Stimulated activated CD4-positive, alpha-beta T cell treated with anti-CD3 and anti-CD28 coated beads, TNF-alpha, amount 100 ng/mL, for 24 hours (primary cell): ENCODE results near the gene TMEM123.

Experiments used
- DNase-seq, 3 experiments: peaks; one replicate each; pipeline ENCODE4 v3.0.0-alpha.2; 2020; ENCODE audit warnings: low read depth in 3 of 3

Gene TMEM123

GRCh38 chr11:102452461-102453301, at the start of gene TMEM123:
Gene TMEM123 (minus strand): TSS chr11:102452765. CDS start chr11:102452623, 142 bp downstream.
- DNase-seq, result peak; percentile 68 to 90 (median 76)

GRCh38 chr11:102500829-102501228, 48.3 kb upstream of the TMEM123 start:
- DNase-seq, result no peak

DNA sequence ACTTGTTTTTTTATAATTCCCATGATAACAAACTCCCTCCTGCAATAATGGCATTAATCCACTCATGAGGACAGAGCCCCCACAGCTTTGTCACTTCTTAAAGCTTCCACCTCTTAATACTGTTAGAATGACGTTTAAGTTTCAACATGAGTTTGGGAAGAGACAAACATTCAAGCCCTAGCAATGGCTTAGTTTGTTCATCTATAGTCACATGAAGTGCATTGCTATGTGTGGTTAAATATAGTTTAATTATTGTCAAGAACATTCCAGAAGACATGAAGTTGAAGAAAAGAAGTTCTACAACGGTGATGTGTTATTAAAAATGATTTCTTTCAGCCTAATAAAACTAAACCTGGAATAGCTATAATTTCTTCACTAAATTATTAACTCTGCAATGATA, 47.4 kb upstream of the TMEM123 start:
- DNase-seq, result no peak

DNA sequence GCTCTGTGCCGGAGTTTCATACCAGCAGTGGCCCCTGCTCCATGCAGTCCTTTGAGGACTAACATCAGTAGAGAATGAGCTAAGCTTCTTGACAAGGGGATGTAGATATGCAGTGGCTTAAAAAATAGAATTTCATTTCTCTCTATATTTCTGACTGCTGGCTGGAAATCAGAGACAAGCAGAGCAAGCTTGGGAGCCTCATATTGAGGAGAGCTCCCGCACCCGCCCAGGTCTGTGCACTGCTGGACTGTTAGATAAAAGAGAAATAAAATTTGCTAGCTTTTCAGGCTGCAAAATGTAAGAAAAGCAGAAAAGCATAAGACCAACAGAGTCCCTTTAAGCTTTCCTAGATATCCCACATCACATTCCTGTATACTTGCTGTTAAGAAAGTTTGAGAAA, 46.6 kb upstream of the TMEM123 start:
- DNase-seq, result no peak

- no peak for DNase-seq
Observed at GRCh38 chr11:102497061-102497460, 44.5 kb upstream of the TMEM123 start.

- peak in 1 of 3 experiments; percentile 28 for DNase-seq
Observed at GRCh38 chr11:102495161-102496042, 42.8 kb upstream of the TMEM123 start.

GRCh38 chr11:102494216-102494615, 41.7 kb upstream of the TMEM123 start:
- no peak for DNase-seq

DNA sequence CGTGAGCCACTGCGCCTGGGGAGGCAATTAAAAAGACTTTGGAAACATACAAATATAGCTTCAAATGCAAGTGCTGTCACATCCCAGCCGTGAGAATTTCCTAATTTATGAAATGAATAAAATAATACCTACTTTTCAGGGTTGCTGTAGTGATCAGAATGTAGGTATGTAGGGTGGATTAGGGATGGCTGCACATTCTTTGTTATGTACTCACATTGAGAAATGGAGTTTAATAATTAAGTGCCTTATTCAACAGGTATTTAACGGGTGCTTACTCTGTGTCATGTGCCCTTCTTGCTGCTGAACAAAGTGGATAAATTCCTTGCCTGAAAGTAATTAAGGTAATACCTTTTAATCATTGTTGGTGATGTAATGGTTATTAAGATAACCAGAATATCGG, 41.0 kb upstream of the TMEM123 start:
- DNase-seq, result no peak

GRCh38 chr11:102491969-102492368, 39.4 kb upstream of the TMEM123 start:
- no peak for DNase-seq

DNA sequence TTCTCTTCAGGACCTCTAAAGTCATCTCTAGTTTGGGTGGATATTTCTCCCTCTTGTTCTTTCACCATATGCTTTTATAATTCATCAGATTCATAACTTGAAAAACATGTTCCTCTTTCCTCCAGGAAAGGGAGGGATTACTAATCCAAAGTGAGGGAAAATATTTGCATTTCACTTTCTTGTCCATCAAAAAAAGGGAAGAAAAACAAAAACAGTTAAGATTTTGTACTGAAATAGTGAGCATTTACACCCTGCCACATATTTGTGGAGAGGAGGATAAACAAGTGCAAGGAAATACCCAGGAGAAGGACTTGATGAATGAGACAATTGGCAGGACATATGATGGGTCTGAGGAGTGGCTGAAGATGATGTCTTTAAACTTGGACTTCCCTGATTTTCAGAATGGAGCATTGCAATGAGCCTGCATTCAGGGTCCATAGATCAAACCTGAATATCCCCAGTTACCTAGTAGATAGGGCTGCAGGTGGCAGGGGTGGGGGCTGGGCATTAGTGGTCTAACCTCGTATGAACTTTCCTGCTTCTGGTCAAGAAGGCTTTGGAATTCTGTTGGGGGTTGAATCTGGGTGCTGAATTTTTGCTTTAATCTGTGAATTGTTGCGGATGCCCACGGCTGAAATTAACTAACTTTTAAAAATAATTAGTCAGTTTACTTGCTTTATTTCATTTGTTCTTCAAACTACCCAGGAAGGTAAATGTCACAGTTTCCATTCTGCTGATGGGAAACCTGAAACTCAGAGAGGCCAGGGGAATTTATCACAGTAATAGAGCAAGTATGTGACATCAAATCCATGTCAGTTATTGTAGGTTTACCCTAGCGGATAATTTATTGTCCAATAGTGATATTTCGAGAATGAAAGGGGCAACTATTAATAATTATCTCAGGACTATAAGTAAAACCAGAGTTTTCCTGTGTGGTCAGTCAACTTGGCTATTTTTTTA, 36.9 kb upstream of the TMEM123 start:
- DNase-seq, result no peak

GRCh38 chr11:102488208-102488607, 35.6 kb upstream of the TMEM123 start:
- DNase-seq, result no peak

DNA sequence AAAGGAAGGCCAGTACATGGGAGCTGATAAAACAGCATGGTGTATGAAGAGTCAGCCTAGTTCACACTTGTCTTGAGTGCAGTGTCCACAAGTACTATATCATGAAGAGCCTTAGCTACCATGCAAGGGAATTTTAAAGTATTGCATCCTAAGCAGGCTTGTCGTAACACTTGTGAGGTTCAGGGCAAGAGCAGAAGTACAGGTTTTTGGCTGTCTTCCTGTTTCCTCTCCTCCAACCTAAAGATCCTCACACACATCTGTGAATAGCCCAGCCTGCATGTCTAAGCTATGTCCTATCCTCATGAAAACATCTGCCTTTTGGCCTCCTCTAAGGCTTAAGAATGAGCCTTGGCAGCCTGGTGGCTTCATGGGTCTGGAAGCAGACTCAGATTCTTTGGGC, 34.6 kb upstream of the TMEM123 start:
- no peak for DNase-seq

DNA sequence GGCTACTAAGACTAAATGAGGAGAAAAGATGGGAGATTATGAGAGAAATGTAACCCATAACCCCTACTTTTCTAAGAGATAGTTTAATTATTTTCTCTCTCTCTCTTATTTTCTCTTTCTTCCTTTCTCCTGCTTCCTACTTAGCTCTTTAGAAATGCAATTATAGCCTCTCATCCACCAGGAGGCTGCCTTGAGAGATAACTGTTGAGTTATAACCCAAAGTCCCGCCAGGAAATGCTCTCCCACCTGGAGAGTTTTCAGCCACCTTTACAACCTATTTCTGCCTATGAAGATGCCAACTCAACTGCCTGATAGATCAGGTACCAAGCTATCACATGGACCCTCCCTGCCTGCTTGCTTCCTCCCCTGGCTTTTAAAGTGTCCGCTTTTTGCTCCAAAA, 34.0 kb upstream of the TMEM123 start:
- DNase-seq, result no peak

- DNase-seq, result no peak
Observed at GRCh38 chr11:102485095-102485722, 32.6 kb upstream of the TMEM123 start.

DNA sequence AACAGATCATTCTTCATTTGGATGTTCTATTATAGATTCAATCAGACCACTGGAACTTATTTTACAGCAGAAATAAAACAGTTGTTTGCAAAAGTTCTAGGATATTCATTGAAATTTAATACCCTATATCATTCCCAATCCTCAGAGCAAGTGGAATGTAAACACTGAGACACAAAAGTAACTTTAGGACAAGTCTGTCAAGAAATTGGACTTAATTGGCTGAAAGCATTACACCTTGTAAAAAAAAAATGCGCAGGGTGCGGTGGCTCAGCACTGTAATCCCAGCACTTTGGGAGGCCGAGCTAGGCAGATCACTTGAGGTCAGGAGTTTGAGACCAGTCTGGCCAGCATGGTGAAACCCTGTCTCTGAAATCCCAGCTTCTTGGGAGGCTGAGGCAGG, 29.9 kb upstream of the TMEM123 start:
- no peak for DNase-seq

- DNase-seq, result no peak
Observed at GRCh38 chr11:102479733-102480132, 27.2 kb upstream of the TMEM123 start.

- DNase-seq, result no peak
Observed at GRCh38 chr11:102478673-102479299, 26.2 kb upstream of the TMEM123 start.

DNA sequence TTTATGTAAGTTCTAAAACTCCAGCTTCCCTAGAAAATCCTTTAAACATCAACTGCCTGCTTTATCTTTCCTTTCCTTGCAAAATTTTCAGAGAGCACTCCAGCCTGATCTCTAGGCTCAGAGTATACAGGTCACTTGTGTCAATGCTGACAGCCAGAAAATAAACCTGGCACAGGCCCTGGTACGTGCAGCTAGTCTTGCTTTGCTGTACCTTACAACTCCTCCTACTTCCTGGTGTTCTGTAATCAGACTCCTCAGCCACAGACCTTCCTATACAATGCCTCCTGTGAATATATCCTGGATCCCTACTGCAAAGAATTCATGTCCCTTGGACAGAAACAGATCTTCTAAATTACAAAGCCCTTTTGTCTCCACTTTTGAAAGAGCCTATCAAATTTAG, 24.2 kb upstream of the TMEM123 start:
- DNase-seq, result peak in 1 of 3 experiments; percentile 31

GRCh38 chr11:102476069-102476468, 23.5 kb upstream of the TMEM123 start:
- no peak for DNase-seq

DNA sequence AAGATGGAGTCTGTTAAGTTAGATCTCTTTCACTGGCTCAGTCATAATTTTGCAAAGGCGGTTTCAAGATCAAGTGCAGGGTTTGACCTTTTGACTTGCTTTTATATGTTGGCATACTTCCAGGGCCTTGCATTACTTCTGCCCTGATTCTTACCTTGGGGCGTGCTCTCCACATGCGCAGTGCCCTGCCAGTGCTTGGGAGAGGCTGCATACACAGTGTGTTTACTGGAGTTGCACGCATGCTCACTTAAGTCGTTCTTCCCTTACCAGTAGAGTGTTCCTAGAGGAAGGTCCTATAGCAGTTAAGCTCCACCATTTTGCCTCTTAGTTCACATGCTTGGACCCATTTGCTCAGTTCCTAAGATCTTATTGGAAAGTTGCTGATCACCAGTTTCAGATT, 21.0 kb upstream of the TMEM123 start:
- DNase-seq, result no peak

DNA sequence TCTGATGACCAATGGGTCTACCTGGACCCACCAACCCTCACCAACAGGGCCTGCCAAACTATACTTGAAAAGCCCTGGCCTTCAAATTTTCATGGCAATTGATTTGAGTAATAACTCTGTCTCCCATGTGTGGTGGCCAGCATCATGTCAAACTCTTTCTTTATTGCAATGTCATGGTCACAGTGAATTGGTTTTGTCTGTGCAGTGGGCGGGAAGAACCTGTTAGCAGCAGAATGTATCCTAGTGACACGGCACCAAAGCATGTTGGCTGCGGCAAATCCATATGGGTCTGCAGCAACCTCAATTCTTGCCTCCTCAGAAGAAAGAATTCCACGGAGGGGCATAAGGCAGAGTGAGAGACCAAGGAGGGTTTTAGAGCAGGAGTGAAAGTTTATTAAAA, 19.6 kb upstream of the TMEM123 start:
- DNase-seq, result no peak
